Measurements from ENCODE around the gene MGAT3. TPM values are rescaled to one million over a fixed set of nuclear protein-coding genes. Genes with fewer than 3 reads are reported as not detected.

The MGAT3 gene
- total and polyA plus RNA-seq, 2 of the 8 experiments (the other 6 are each of a cell fraction or from before 2014, with no cell fraction given): 4.3 to 9.2 TPM

GRCh38 chr22:39434243-39434653 is 22.6 kb upstream of the MGAT3 start:
- H2BK5ac ChIP-seq (ENCODE audit: low read depth, low read length): peak overlapping the region; percentile 81
- no peak overlapping the region for H3K23ac ChIP-seq (ENCODE audit: insufficient read length)
- no peak overlapping the region for H3K4ac ChIP-seq (replicated peaks; ENCODE audit: insufficient read length, low read depth, low read length)
- H2AK5ac ChIP-seq (ENCODE audit: low read depth, low read length): 0 out of 2 replicates have a peak overlapping the region, but pooled peaks have one; percentile 39
- no peak overlapping the region for H3K27ac ChIP-seq (ENCODE audit: low read depth, low read length)
- no peaks in the 10 kb centered on the region for H3K79me2 ChIP-seq (ENCODE audit: control insufficient read depth in 1 of 2, insufficient read depth in 2 of 2, low read length in 2 of 2)
- H3K14ac ChIP-seq (ENCODE audit: insufficient read length): no peak overlapping the region
- no peak overlapping the region for H3K56ac ChIP-seq (replicated peaks; ENCODE audit: insufficient read length, low read depth, low read length)
- no peak overlapping the region for H3K9ac ChIP-seq (replicated peaks in 1 of 4; ENCODE audit: extremely low read depth in 1 of 4, low read depth in 3 of 4, low read length in 3 of 4)
- no peaks in the 10 kb centered on the region for H3K79me1 ChIP-seq (ENCODE audit: low read depth, low read length)
- no peak overlapping the region for H2AFZ ChIP-seq (ENCODE audit: low read length)
- WGBS, 2 experiments (ENCODE audit: extremely low coverage in 1 of 2, insufficient coverage in 1 of 2, insufficient read length in 1 of 2, insufficient replicate concordance in 2 of 2, low coverage in 1 of 2, low lambda C conversion rate in 2 of 2, missing lambda C conversion rate in 1 of 2): 93% methylated on average over 18 of the region's 18 CpGs; no CpG with 5 or more reads in 1 of the 2 experiments
- peaks cover 0 to 3% (median 1%) of the 10 kb centered on the region in 4 experiments; a peak in 2 of 7 replicates for H3K27me3 ChIP-seq (replicated peaks in 1 of 4; ENCODE audit: control insufficient read depth in 3 of 4, extremely low read depth in 1 of 4, insufficient read depth in 3 of 4, low read length in 3 of 4)
- H3K9me3 ChIP-seq (ENCODE audit: insufficient read depth in 2 of 2, low read depth in 1 of 2, low read length in 1 of 2): no peaks in the 10 kb centered on the region
- peaks cover 4% of the 10 kb centered on the region; the same call in 1 of the 2 replicates for H3K23me2 ChIP-seq (ENCODE audit: low read depth, low read length)
- no peak overlapping the region; the same call in 1 of the 2 replicates for H3K18ac ChIP-seq (ENCODE audit: extremely low read depth, low read length)
- H3K36me3 ChIP-seq (ENCODE audit: control insufficient read depth in 2 of 4, insufficient read depth in 4 of 4, low read length in 3 of 4): peaks cover 0 to 5% (median 2%) of the 10 kb centered on the region in 4 experiments; a peak in 4 of 8 replicates
- H4K91ac ChIP-seq (replicated peaks; ENCODE audit: insufficient read length, low read length): no peak overlapping the region
- peaks cover 0 to 3% of the 10 kb centered on the region in 2 experiments for H4K20me1 ChIP-seq (replicated peaks in 1 of 2; ENCODE audit: control insufficient read depth in 1 of 2, insufficient read depth in 2 of 2, low read length in 2 of 2)
- no peak overlapping the region for H3K4me3 ChIP-seq (ENCODE audit: extremely low read depth in 1 of 4, insufficient read depth in 2 of 4, low read depth in 3 of 4, low read length in 4 of 4)
- CTCF ChIA-PET (ENCODE audit: partially characterized antibody): interaction anchor here (0.6 to 2.9 kb wide), 14 partner anchors 12 to 202 kb away, joined by 3 to 10 read pairs (median 4); partner anchors contain the start of gene TAB1
- H4K5ac ChIP-seq (ENCODE audit: insufficient read length, low read depth, low read length): no peak overlapping the region
- DNase-seq (ENCODE audit: low read depth in 1 of 2, low spot score in 2 of 2) (no peak), FAIRE-seq (no peak)
- no peak overlapping the region; the same call in 1 of the 2 replicates for H4K8ac ChIP-seq (ENCODE audit: extremely low read depth, insufficient read depth, low read length)
- peaks cover 0 to 11% (median 10%) of the 10 kb centered on the region in 4 experiments; a peak in 4 of 7 replicates for H3K4me1 ChIP-seq (replicated peaks in 1 of 4; ENCODE audit: control insufficient read depth in 3 of 4, insufficient read depth in 4 of 4, low read length in 3 of 4)
- TF ChIP-seq RAD21 (IDR thresholded peaks at IDR 0.05 in 1 of 2, conservative IDR thresholded peaks at IDR 0.05 in 1 of 2; ENCODE audit: low read depth in 2 of 2, low read length in 2 of 2): no peak
- TF ChIP-seq SUZ12 (IDR thresholded peaks at IDR 0.05; ENCODE audit: low read length): no peak
- no peak for TF ChIP-seq BACH1 (IDR thresholded peaks at IDR 0.05; ENCODE audit: low read length)
- TF ChIP-seq CBX5 (IDR thresholded peaks at IDR 0.05; ENCODE audit: low read depth, low read length): no peak
- TF ChIP-seq CBX8 (IDR thresholded peaks at IDR 0.05; ENCODE audit: borderline replicate concordance, low read depth, low read length): no peak
- TF ChIP-seq SAP30 (IDR thresholded peaks at IDR 0.05; ENCODE audit: insufficient read depth, insufficient replicate concordance, low read length): no peak
- H2BK12ac ChIP-seq (ENCODE audit: low read depth, low read length): no peak overlapping the region
- 0 out of 2 replicates have a peak overlapping the region, but pooled peaks have one; percentile 31 for H2BK15ac ChIP-seq (ENCODE audit: low read length)
- 0 out of 2 replicates have a peak overlapping the region, but pooled peaks have one; percentile 48 for H2BK20ac ChIP-seq (ENCODE audit: low read length)
- POLR2A ChIA-PET (ENCODE audit: partially characterized antibody): interaction anchor here (0.6 to 2.9 kb wide), 9 partner anchors 12 to 125 kb away, joined by 3 to 10 read pairs (median 6); partner anchors contain the start of genes ATF4 and RPL3
- H3K4me2 ChIP-seq (ENCODE audit: insufficient read depth in 1 of 2, low read depth in 2 of 2, low read length in 2 of 2): no peak overlapping the region
- H2BK120ac ChIP-seq (replicated peaks; ENCODE audit: low read depth, low read length): no peak overlapping the region

All from H1 (cell line).